Keratinocyte (primary cell): ENCODE data around the gene KDM2A.

Source experiments
- EZH2 ChIP-seq: IDR thresholded peaks from one replicate; pipeline ENCODE4 v1.6.1; 2012; ENCODE audit warnings: inconsistent platforms, mild to moderate bottlenecking, low read length, moderate library complexity
- TF ChIP-seq, protein P1 (sequence below), 3 experiments: IDR thresholded peaks in 1 of 3; conservative IDR thresholded peaks in 1 of 3; optimal IDR thresholded peaks in 1 of 3; 2 replicates in 2 of 3; 3 replicates in 1 of 3; pipeline versions ENCODE3 to v1.5.1; 2011; ENCODE audit warnings: low read length in 3 of 3, mild to moderate bottlenecking in 3 of 3, moderate library complexity in 2 of 3, control low read depth in 1 of 3, inconsistent platforms in 1 of 3; ENCODE audit not compliant: insufficient read depth in 2 of 3; ENCODE audit errors: extremely low read depth in 1 of 3

DNA sequence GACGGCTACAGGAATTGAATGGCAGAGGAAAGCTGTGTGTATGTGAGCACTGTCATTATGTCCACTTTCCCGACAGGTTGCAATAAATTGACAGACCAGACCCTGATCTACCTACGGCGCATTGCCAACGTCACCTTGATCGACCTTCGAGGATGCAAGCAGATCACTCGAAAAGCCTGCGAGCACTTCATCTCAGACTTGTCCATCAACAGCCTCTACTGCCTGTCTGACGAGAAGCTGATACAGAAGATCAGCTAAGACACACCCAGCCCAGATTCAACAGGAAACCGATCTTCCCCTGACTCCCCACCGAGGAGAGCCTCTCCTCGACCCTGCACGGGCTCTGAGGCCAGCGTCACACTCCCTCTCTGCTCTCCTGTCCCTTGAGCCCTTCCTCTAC is 135.7 kb downstream of the KDM2A start:
- TF ChIP-seq, protein P1, sequence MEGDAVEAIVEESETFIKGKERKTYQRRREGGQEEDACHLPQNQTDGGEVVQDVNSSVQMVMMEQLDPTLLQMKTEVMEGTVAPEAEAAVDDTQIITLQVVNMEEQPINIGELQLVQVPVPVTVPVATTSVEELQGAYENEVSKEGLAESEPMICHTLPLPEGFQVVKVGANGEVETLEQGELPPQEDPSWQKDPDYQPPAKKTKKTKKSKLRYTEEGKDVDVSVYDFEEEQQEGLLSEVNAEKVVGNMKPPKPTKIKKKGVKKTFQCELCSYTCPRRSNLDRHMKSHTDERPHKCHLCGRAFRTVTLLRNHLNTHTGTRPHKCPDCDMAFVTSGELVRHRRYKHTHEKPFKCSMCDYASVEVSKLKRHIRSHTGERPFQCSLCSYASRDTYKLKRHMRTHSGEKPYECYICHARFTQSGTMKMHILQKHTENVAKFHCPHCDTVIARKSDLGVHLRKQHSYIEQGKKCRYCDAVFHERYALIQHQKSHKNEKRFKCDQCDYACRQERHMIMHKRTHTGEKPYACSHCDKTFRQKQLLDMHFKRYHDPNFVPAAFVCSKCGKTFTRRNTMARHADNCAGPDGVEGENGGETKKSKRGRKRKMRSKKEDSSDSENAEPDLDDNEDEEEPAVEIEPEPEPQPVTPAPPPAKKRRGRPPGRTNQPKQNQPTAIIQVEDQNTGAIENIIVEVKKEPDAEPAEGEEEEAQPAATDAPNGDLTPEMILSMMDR (optimal IDR thresholded peaks at IDR 0.05 in 1 of 3, IDR thresholded peaks at IDR 0.05 in 1 of 3, conservative IDR thresholded peaks at IDR 0.05 in 1 of 3; ENCODE audit: extremely low read depth in 1 of 3, insufficient read depth in 2 of 3, low read length in 3 of 3) = no peak
- no peak for TF ChIP-seq EZH2
